ENCODE measurements around the gene PBX4. TPM values are rescaled to one million over a fixed set of nuclear protein-coding genes. Genes with fewer than 3 reads are reported as not detected.

PBX4 gene
- total RNA-seq, 1 donor from 2014 or later = 3.4 TPM

- Histone ChIP-seq H3K4me1 (no peaks in the 10 kb centered on the region), H3K9me3 (no peaks in the 10 kb centered on the region), H3K27ac (no peak overlapping the region), H3K36me3 (peaks cover 94% of the 10 kb centered on the region), H3K27me3 (no peaks in the 10 kb centered on the region), H3K4me3 (no peak overlapping the region)
- DNase-seq (no peak), ATAC-seq (no peak)
- intact Hi-C loops (cut with DNase I) = no loop called here
- TF ChIP-seq CTCF (IDR thresholded peaks at IDR 0.05) = no peak
Observed at GRCh38 chr19:19651076-19651475, 32.6 kb upstream of the PBX4 start.

GRCh38 chr19:19650331-19650730 is 31.8 kb upstream of the PBX4 start:
- Histone ChIP-seq H3K27ac (no peak overlapping the region), H3K4me1 (no peaks in the 10 kb centered on the region), H3K36me3 (peaks cover 94% of the 10 kb centered on the region), H3K4me3 (no peak overlapping the region), H3K27me3 (no peaks in the 10 kb centered on the region), H3K9me3 (no peaks in the 10 kb centered on the region)
- no peak for TF ChIP-seq CTCF (IDR thresholded peaks at IDR 0.05)
- DNase-seq (no peak), ATAC-seq (no peak)
- intact Hi-C loops (cut with DNase I) = no loop called here

GRCh38 chr19:19649580-19649995 is 31.1 kb upstream of the PBX4 start:
- DNase-seq = no peak

GRCh38 chr19:19649155-19649554 is 30.7 kb upstream of the PBX4 start:
- Histone ChIP-seq H3K4me1 (no peaks in the 10 kb centered on the region), H3K27ac (no peak overlapping the region), H3K4me3 (no peak overlapping the region), H3K27me3 (no peaks in the 10 kb centered on the region), H3K36me3 (peaks cover 86% of the 10 kb centered on the region), H3K9me3 (no peaks in the 10 kb centered on the region)
- TF ChIP-seq CTCF (IDR thresholded peaks at IDR 0.05) = no peak
- ATAC-seq (no peak), DNase-seq (no peak)
- intact Hi-C loops (cut with DNase I) = no loop called here

More at GRCh38 chr19:19649580-19649995, 31.1 kb upstream of the PBX4 start:
- Histone ChIP-seq H3K9me3 (no peaks in the 10 kb centered on the region), H3K27ac (no peak overlapping the region), H3K4me1 (no peaks in the 10 kb centered on the region), H3K36me3 (peaks cover 91% of the 10 kb centered on the region), H3K4me3 (no peak overlapping the region), H3K27me3 (no peaks in the 10 kb centered on the region)
- ATAC-seq = no peak
- intact Hi-C loops (cut with DNase I) = no loop called here
- no peak for TF ChIP-seq CTCF (IDR thresholded peaks at IDR 0.05)

- TF ChIP-seq CTCF (IDR thresholded peaks at IDR 0.05) = no peak
- Histone ChIP-seq H3K4me1 (peaks cover 8% of the 10 kb centered on the region), H3K27ac (no peak overlapping the region), H3K27me3 (no peaks in the 10 kb centered on the region), H3K9me3 (no peaks in the 10 kb centered on the region), H3K4me3 (no peak overlapping the region), H3K36me3 (peaks cover 67% of the 10 kb centered on the region)
- no peak for ATAC-seq
- intact Hi-C loops (cut with DNase I) = no loop called here
- no peak for DNase-seq
Observed at GRCh38 chr19:19647037-19647835, 28.7 kb upstream of the PBX4 start.
